CD14-positive monocyte (primary cell): ENCODE results near the gene MTARC1. TPM values are rescaled to one million over a fixed set of nuclear protein-coding genes. Genes with fewer than 3 reads are reported as not detected.

ENCODE experiments used
- DNase-seq, 3 donors: peaks; one replicate each; pipeline ENCODE4 v3.0.0-alpha.2; 2011 to 2022
- H2AFZ ChIP-seq: 2 replicates; pipeline ENCODE4 v1.6.0; 2012; ENCODE audit warnings: mild to moderate bottlenecking, low read depth, low read length, inconsistent platforms; ENCODE audit not compliant: insufficient read depth, poor library complexity, severe bottlenecking
- H3K27ac ChIP-seq, 2 donors: 1 replicate in 1 of 2; 2 replicates in 1 of 2; pipeline ENCODE4 v1.5.1; 2012 to 2013; ENCODE audit warnings: low read length in 2 of 2, control low read depth in 1 of 2, inconsistent platforms in 1 of 2, low read depth in 1 of 2, mild to moderate bottlenecking in 1 of 2
- H3K27me3 ChIP-seq, 2 donors: one replicate each; pipeline versions ENCODE4 v1.6.0 to v1.6.1; 2011 to 2013; ENCODE audit warnings: low read length in 2 of 2; ENCODE audit not compliant: control insufficient read depth in 2 of 2, insufficient read depth in 2 of 2
- H3K36me3 ChIP-seq, 2 donors: replicated peaks in 1 of 2; 1 replicate in 1 of 2; 2 replicates in 1 of 2; pipeline versions ENCODE4 v1.5.1 to v1.6.1; 2012 to 2013; ENCODE audit warnings: low read length in 2 of 2, control low read depth in 1 of 2, inconsistent platforms in 1 of 2, mild to moderate bottlenecking in 1 of 2; ENCODE audit not compliant: insufficient read depth in 2 of 2, control insufficient read depth in 1 of 2
- H3K4me1 ChIP-seq, 2 donors: 1 replicate in 1 of 2; 2 replicates in 1 of 2; pipeline versions ENCODE4 v1.5.1 to v1.6.1; 2012 to 2013; ENCODE audit warnings: low read length in 2 of 2, control low read depth in 1 of 2, inconsistent platforms in 1 of 2, mild to moderate bottlenecking in 1 of 2, moderate library complexity in 1 of 2; ENCODE audit not compliant: insufficient read depth in 2 of 2, control insufficient read depth in 1 of 2
- H3K4me2 ChIP-seq: replicated peaks from 2 replicates; pipeline ENCODE3; 2012; ENCODE audit warnings: low read length, moderate library complexity, mild to moderate bottlenecking; ENCODE audit not compliant: poor library complexity, severe bottlenecking; ENCODE audit errors: extremely low read depth
- H3K4me3 ChIP-seq, 3 experiments: fragments of 200-600 bp in 1 of 3; sonication (generic) in 1 of 3; replicated peaks in 1 of 3; 1 replicate in 2 of 3; 2 replicates in 1 of 3; pipeline ENCODE4 v1.5.1; 2011 to 2013; ENCODE audit warnings: low read length in 3 of 3, mild to moderate bottlenecking in 3 of 3, control low read depth in 2 of 3, low read depth in 2 of 3, inconsistent platforms in 1 of 3, moderate library complexity in 1 of 3
- H3K79me2 ChIP-seq: 2 replicates; pipeline ENCODE4 v1.6.0; 2012; ENCODE audit warnings: mild to moderate bottlenecking, control low read depth, inconsistent platforms, low read length, moderate library complexity; ENCODE audit not compliant: insufficient read depth
- H3K9ac ChIP-seq: 2 replicates; pipeline ENCODE4 v1.6.0; 2017; ENCODE audit warnings: low read length, mild to moderate bottlenecking; ENCODE audit not compliant: insufficient read depth, poor library complexity, severe bottlenecking
- H3K9me3 ChIP-seq, 2 donors: replicated peaks in 1 of 2; 1 replicate in 1 of 2; 2 replicates in 1 of 2; pipeline versions ENCODE4 v1.5.1 to v1.6.1; 2012 to 2013; ENCODE audit warnings: low read length in 2 of 2, control low read depth in 1 of 2; ENCODE audit not compliant: control insufficient read depth in 1 of 2, insufficient read depth in 1 of 2
- H4K20me1 ChIP-seq: 2 replicates; pipeline ENCODE4 v1.6.0; 2012; ENCODE audit warnings: mild to moderate bottlenecking, low read length, control low read depth, moderate library complexity; ENCODE audit not compliant: insufficient read depth
- H3K27ac Mint-ChIP-seq, 7 donors: one replicate each; pipeline ENCODE4 v1.8.0; 2020; ENCODE audit warnings: mild to moderate bottlenecking in 7 of 7, mixed read lengths in 7 of 7, moderate library complexity in 6 of 7, inconsistent platforms in 2 of 7
- H3K27me3 Mint-ChIP-seq, 3 donors: one replicate each; pipeline ENCODE4 v1.8.0; 2021 to 2022; ENCODE audit warnings: low read depth in 3 of 3, mild to moderate bottlenecking in 3 of 3, mixed read lengths in 3 of 3, moderate library complexity in 3 of 3, inconsistent platforms in 1 of 3
- H3K36me3 Mint-ChIP-seq, 2 donors: one replicate each; pipeline ENCODE4 v1.8.0; 2020; ENCODE audit warnings: mixed read lengths in 2 of 2, inconsistent platforms in 1 of 2, mild to moderate bottlenecking in 1 of 2
- H3K4me1 Mint-ChIP-seq: one replicate; pipeline ENCODE4 v1.8.0; 2020; ENCODE audit warnings: mild to moderate bottlenecking, mixed read lengths
- H3K4me3 Mint-ChIP-seq, 2 donors: one replicate each; pipeline ENCODE4 v1.8.0; 2020; ENCODE audit warnings: mild to moderate bottlenecking in 2 of 2, mixed read lengths in 2 of 2, moderate library complexity in 1 of 2
- H3K9me3 Mint-ChIP-seq, 7 donors: one replicate each; pipeline ENCODE4 v1.8.0; 2020 to 2022; ENCODE audit warnings: mixed read lengths in 7 of 7, mild to moderate bottlenecking in 6 of 7, moderate library complexity in 6 of 7, inconsistent platforms in 2 of 7
- WGBS: methylation state at CpG from one replicate; pipeline ENCODE4 v1.1.5; 2013; ENCODE audit warnings: missing lambda C conversion rate; ENCODE audit not compliant: insufficient coverage; 5-methylcytosine and 5-hydroxymethylcytosine counted together
- intact Hi-C, 2 donors: fragments of 100-400 bp; cut with micrococcal nuclease; formaldehyde crosslinking; loops; one replicate each; pipeline versions ENCODE4 v1.15.0 to v1.15.1; 2023
- polyA plus RNA-seq, 3 donors: library from polyadenylated mRNA; depleted of rRNA in 1 of 3; unstranded in 2 of 3; stranded (reverse) in 1 of 3; fragments of 300-500 nt in 2 of 3; fragments of >200 nt in 1 of 3; fragmentation: Illumina TruSeq in 2 of 3; gene quantifications; 1 replicate in 2 of 3; 2 replicates in 1 of 3; pipeline ENCODE4 v1.2.3, GENCODE V29; 2012 to 2021
- TF ChIP-seq, protein P1 (sequence below): fragments of 200-600 bp; IDR thresholded peaks from one replicate; pipeline ENCODE4 v1.8.0; 2022; ENCODE audit warnings: antibody characterized with exemption, mild to moderate bottlenecking

Gene MTARC1
- polyA plus RNA-seq, 3 donors, result 25.2 to 80.6 (median 70.9) TPM

DNA sequence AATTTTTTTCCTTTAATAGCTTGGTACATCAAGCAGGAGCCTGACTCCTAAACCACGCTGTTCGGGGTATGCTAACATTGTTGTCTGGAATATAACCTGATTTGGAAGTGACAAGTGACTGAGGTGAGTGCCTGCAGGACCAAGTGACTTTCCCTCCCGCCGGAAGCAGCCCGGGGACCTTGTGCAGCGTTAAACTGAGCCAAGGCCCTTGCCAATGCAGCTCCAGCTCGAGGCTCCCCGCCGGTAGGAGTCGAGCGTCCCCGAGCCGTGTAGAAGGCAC, 716 bp upstream of the MTARC1 start:
- H3K79me2 ChIP-seq, result peaks cover 47% of the 10 kb centered on the region
- H3K4me3 Mint-ChIP-seq, result peak overlapping the region; percentile 88 to 89
- H3K27ac ChIP-seq, result peak overlapping the region; percentile 61 to 79
- no peaks in the 10 kb centered on the region for H3K9me3 ChIP-seq
- intact Hi-C loops, result no loop called here
- TF ChIP-seq, protein P1, sequence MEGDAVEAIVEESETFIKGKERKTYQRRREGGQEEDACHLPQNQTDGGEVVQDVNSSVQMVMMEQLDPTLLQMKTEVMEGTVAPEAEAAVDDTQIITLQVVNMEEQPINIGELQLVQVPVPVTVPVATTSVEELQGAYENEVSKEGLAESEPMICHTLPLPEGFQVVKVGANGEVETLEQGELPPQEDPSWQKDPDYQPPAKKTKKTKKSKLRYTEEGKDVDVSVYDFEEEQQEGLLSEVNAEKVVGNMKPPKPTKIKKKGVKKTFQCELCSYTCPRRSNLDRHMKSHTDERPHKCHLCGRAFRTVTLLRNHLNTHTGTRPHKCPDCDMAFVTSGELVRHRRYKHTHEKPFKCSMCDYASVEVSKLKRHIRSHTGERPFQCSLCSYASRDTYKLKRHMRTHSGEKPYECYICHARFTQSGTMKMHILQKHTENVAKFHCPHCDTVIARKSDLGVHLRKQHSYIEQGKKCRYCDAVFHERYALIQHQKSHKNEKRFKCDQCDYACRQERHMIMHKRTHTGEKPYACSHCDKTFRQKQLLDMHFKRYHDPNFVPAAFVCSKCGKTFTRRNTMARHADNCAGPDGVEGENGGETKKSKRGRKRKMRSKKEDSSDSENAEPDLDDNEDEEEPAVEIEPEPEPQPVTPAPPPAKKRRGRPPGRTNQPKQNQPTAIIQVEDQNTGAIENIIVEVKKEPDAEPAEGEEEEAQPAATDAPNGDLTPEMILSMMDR, result no peak
- peak overlapping the region; percentile 98 for H2AFZ ChIP-seq
- no peak for DNase-seq
- H3K27me3 ChIP-seq, result no peaks in the 10 kb centered on the region
- H3K36me3 Mint-ChIP-seq, result peaks cover 0 to 1% of the 10 kb centered on the region in 2 donors
- H3K27me3 Mint-ChIP-seq, result peaks cover 0 to 3% (median 0%) of the 10 kb centered on the region in 3 donors
- peak overlapping the region in 6 of 7 donors; percentile 30 to 83 (median 74) for H3K27ac Mint-ChIP-seq
- peak overlapping the region; percentile 93 for H3K4me2 ChIP-seq
- 8% methylated on average over 11 of the region's 13 CpGs for WGBS
- H3K4me1 Mint-ChIP-seq, result peaks cover 56% of the 10 kb centered on the region
- peaks cover 55 to 60% of the 10 kb centered on the region in 2 donors for H3K4me1 ChIP-seq
- peak overlapping the region; percentile 50 to 88 (median 80) for H3K4me3 ChIP-seq
- H4K20me1 ChIP-seq, result no peaks in the 10 kb centered on the region
- peaks cover 0 to 3% (median 0%) of the 10 kb centered on the region in 7 donors for H3K9me3 Mint-ChIP-seq
- H3K36me3 ChIP-seq, result no peaks in the 10 kb centered on the region
- H3K9ac ChIP-seq, result peak overlapping the region; percentile 83

DNA sequence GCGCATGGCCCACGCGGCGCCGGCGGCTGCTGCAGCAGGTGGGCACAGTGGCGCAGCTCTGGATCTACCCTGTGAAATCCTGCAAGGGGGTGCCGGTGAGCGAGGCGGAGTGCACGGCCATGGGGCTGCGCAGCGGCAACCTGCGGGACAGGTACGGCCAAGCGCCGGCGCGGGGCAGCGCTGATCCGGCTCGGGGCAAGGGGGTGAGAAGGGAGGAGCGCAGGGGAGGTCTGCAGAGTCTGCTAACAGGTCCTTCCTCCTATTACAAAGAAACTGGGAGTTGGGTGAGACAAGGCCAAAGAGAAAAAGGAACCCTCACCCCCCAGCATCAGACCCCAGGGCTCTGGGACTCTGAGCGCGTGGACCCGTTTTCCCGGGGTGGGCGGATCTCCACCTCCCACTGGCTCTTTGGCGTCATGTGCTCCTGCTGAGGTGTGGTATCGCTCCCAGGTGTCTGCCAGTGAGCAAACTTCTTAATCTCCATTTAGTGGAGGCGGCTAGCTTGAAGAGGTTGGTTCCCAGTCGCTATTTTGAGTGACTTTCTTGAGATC, 431 bp downstream of the MTARC1 start:
- Mint-ChIP-seq H3K4me3 (peak overlapping the region; percentile 89 to 95), H3K36me3 (peaks cover 1 to 5% of the 10 kb centered on the region in 2 donors), H3K4me1 (peaks cover 67% of the 10 kb centered on the region), H3K27me3 (no peaks in the 10 kb centered on the region), H3K27ac (peak overlapping the region; percentile 72 to 89 (median 82)), H3K9me3 (peaks cover 0 to 3% (median 0%) of the 10 kb centered on the region in 7 donors)
- Histone ChIP-seq H4K20me1 (no peaks in the 10 kb centered on the region), H2AFZ (peak overlapping the region; percentile 98), H3K4me3 (peak overlapping the region; percentile 50 to 88 (median 80)), H3K4me2 (peak overlapping the region; percentile 93), H3K4me1 (peaks cover 67 to 72% of the 10 kb centered on the region in 2 donors), H3K9ac (peak overlapping the region; percentile 83), H3K9me3 (no peaks in the 10 kb centered on the region), H3K27ac (peak overlapping the region; percentile 34 to 79), H3K79me2 (peaks cover 58% of the 10 kb centered on the region), H3K36me3 (no peaks in the 10 kb centered on the region), H3K27me3 (no peaks in the 10 kb centered on the region)
- TF ChIP-seq, protein P1, result no peak
- intact Hi-C loops, result no loop called here
- 0% methylated on average over 13 of the region's 32 CpGs for WGBS
- DNase-seq, result no peak
